ENCODE measurements around the gene GAPDH.

GAPDH gene

DNA sequence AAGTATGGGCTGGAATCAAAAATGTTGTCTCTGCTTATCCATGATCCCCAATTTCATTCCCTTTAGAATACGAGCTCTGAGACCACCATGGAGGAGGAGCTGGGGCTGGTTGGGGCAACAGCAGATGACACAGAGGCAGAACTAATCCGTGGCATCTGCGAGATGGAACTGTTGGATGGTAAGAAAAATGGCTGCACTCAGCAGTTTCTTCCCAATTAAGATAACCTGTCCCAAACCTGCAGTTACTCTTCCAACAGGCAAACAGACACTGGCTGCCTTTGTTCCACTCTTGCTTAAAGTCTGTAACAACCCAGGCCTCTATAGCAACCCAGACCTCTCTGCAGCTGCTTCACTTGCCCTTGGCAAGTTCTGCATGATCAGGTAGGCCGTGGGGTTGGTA, 6.6 kb upstream of the GAPDH start:
- peaks cover 85% of the 10 kb centered on the region for H3K36me3 Mint-ChIP-seq (ENCODE audit: low read depth)
- H3K4me3 Mint-ChIP-seq = no peak overlapping the region
- no peaks in the 10 kb centered on the region for H3K9me3 Mint-ChIP-seq
- H3K27ac Mint-ChIP-seq = no peak overlapping the region
- no peaks in the 10 kb centered on the region for H3K27me3 Mint-ChIP-seq (ENCODE audit: low read depth)
- peaks cover 20% of the 10 kb centered on the region for H3K4me1 Mint-ChIP-seq
- TF ChIP-seq CTCF (IDR thresholded peaks at IDR 0.05; ENCODE audit: unreplicated experiment in 3 of 3) = no peak

DNA sequence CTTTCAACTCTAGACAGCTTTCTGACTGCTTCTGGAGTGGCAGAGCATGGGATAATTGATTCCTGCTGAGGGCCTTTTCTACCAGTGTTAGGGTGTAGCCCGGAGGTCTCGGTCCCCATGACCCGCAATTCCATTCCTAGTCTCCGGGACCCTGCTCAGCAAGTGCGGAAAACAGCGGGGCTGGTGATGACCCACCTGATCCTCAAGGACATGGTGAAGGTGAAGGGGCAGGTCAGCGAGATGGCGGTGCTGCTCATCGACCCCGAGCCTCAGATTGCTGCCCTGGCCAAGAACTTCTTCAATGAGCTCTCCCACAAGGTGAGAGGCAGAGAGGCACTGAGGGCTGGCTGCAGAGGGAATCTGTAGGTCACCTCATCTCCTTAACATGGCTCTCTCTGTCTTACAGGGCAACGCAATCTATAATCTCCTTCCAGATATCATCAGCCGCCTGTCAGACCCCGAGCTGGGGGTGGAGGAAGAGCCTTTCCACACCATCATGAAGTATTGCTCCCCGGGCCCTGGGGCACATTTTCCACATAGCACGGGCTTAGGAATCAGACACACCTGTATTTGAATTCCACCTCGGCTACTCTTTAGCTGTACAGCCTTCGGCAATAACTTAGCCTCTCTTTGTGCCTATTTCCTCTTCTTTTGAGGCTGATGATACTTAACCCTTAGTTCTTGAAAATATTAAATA, 5.6 kb upstream of the GAPDH start:
- H3K9me3 Mint-ChIP-seq = no peaks in the 10 kb centered on the region
- peak overlapping the region; percentile 88 to 90 (median 89) for H3K27ac Mint-ChIP-seq
- TF ChIP-seq CTCF (IDR thresholded peaks at IDR 0.05; ENCODE audit: unreplicated experiment in 3 of 3) = no peak
- H3K36me3 Mint-ChIP-seq (ENCODE audit: low read depth) = peaks cover 75% of the 10 kb centered on the region
- H3K4me3 Mint-ChIP-seq = peak overlapping the region in 2 of 3 experiments; percentile 16 to 17
- no peaks in the 10 kb centered on the region for H3K27me3 Mint-ChIP-seq (ENCODE audit: low read depth)
- H3K4me1 Mint-ChIP-seq = peaks cover 28% of the 10 kb centered on the region

DNA sequence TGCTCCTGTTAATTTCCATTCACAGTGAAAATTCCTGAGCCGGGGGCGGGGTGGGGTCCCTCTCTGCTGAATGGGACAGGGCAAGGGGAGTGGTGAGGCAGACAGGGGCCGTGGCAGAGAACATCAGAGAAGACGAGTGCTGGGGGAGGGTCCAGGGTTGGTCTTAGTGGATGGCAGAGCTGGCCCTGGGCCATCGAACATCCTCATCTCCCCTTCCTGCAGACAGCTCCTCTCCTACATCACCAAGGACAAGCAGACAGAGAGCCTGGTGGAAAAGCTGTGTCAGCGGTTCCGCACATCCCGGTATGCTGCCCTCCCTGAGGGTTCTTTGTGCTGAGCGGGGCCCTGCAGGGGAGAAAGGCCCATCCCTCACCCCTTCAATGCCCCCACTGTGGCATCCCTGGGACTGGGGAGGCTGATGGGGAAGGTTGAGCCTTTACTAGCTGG, 5.0 kb upstream of the GAPDH start:
- Mint-ChIP-seq H3K36me3 (ENCODE audit: low read depth) (peaks cover 70% of the 10 kb centered on the region), H3K9me3 (no peaks in the 10 kb centered on the region), H3K27ac (peak overlapping the region; percentile 88 to 90 (median 89)), H3K27me3 (ENCODE audit: low read depth) (no peaks in the 10 kb centered on the region), H3K4me1 (peaks cover 28% of the 10 kb centered on the region), H3K4me3 (peak overlapping the region in 1 of 3 experiments; percentile 16)
- no peak for TF ChIP-seq CTCF (IDR thresholded peaks at IDR 0.05; ENCODE audit: unreplicated experiment in 3 of 3)

- H3K27me3 Mint-ChIP-seq (ENCODE audit: low read depth) = no peaks in the 10 kb centered on the region
- H3K4me3 Mint-ChIP-seq = peak overlapping the region in 2 of 3 experiments; percentile 42 to 49
- H3K36me3 Mint-ChIP-seq (ENCODE audit: low read depth) = peaks cover 58% of the 10 kb centered on the region
- peak overlapping the region; percentile 88 to 90 (median 89) for H3K27ac Mint-ChIP-seq
- peaks cover 28% of the 10 kb centered on the region for H3K4me1 Mint-ChIP-seq
- no peaks in the 10 kb centered on the region for H3K9me3 Mint-ChIP-seq
- TF ChIP-seq CTCF (IDR thresholded peaks at IDR 0.05; ENCODE audit: unreplicated experiment in 3 of 3) = no peak
Measured at GRCh38 chr12:6530576-6531260, 3.6 kb upstream of the GAPDH start.

GRCh38 chr12:6532051-6532926, 2.0 kb upstream of the GAPDH start:
- Mint-ChIP-seq H3K4me3 (peak overlapping the region; percentile 88 to 95 (median 93)), H3K4me1 (peaks cover 35% of the 10 kb centered on the region), H3K36me3 (ENCODE audit: low read depth) (peaks cover 53% of the 10 kb centered on the region), H3K9me3 (no peaks in the 10 kb centered on the region), H3K27me3 (ENCODE audit: low read depth) (no peaks in the 10 kb centered on the region), H3K27ac (peak overlapping the region; percentile 97 to 99 (median 98))
- TF ChIP-seq CTCF (IDR thresholded peaks at IDR 0.05; ENCODE audit: unreplicated experiment in 3 of 3) = no peak
